ENCODE results near the gene SHBG.
A peak's percentile ranks its signal among the peaks of the same experiment; 100 is the strongest.
"Not testable (repeated sequence)": the region's sequence is repeated elsewhere in the genome, so short reads cannot be mapped to it uniquely, and the experiment has no call there.

SHBG gene

DNA sequence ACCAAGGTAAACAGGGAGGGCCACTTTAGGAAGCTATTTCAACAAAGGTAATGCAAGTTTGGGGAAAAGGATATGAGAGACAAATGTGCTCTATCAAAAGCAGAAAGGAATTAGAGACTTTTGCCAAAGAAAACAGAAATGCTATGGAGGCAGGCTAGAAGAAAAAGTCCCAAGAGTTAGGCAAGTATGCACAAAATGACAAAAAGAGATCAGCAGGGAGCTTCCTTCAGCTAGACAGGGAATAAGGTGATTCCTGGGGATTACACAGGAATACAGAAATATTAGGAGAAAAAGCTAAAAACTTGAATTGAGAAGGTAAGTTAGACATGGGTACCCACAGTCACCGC, 17.7 kb upstream of the SHBG start:
- H3K4me1 ChIP-seq (ENCODE audit: control insufficient read depth, insufficient read depth, low read length) = peaks cover 6% of the 10 kb centered on the region
- H3K4me3 ChIP-seq (ENCODE audit: insufficient read depth, low read depth, low read length) = no peak overlapping the region
- no peak overlapping the region for H3K27ac ChIP-seq (ENCODE audit: insufficient read depth, low read depth, low read length, poor library complexity, severe bottlenecking)
- H3K9me3 ChIP-seq (ENCODE audit: control insufficient read depth, low read length) = no peaks in the 10 kb centered on the region
- no peaks in the 10 kb centered on the region for H3K36me3 ChIP-seq (ENCODE audit: control insufficient read depth, insufficient read depth, low read length)
- no peaks in the 10 kb centered on the region for H3K27me3 ChIP-seq (ENCODE audit: control insufficient read depth, insufficient read depth, low read length, poor library complexity, severe bottlenecking)
- WGBS, 2 experiments = 97 to 98% methylated on average over 1 of the region's 1 CpG

DNA sequence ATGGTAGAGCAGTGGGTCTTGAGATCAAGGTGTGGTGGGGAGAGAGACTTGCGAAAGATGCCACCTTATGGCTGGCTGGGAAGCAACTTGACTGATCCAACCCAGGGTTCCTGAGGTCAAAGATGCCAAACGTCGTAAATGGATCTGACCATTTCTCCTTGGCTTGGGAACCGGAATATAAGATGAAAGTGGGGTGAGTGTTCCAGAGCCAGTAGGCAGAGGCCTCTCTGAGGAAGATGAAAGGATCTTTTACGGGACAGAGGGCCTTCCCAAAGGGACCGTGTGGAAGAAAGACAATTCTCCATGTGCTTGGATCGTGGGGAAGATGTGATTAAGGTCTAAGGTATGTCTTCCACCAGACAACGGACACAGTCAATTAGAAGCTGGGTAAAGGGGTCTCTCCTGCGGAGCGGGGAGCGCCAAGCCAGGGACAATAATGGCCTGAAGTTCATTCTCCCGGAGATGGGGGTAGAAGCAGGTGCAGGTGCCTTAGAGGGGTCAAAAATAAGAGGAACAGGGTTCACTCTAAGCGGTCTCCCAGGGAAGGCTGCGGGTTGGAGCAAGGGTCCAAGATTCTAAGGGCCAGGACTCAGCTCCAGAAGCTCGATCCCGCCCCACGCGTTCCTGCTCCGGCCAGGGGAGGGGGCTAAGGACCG, 16.0 kb upstream of the SHBG start:
- no peaks in the 10 kb centered on the region for H3K27me3 ChIP-seq (ENCODE audit: control insufficient read depth, insufficient read depth, low read length, poor library complexity, severe bottlenecking)
- WGBS, 2 experiments = 9 to 10% methylated on average over 20 of the region's 20 CpGs
- peaks cover 6% of the 10 kb centered on the region for H3K4me1 ChIP-seq (ENCODE audit: control insufficient read depth, insufficient read depth, low read length)
- H3K4me3 ChIP-seq (ENCODE audit: insufficient read depth, low read depth, low read length) = peak overlapping the region; percentile 53
- no peaks in the 10 kb centered on the region for H3K36me3 ChIP-seq (ENCODE audit: control insufficient read depth, insufficient read depth, low read length)
- no peaks in the 10 kb centered on the region for H3K9me3 ChIP-seq (ENCODE audit: control insufficient read depth, low read length)
- peak overlapping the region; percentile 72 for H3K27ac ChIP-seq (ENCODE audit: insufficient read depth, low read depth, low read length, poor library complexity, severe bottlenecking)

DNA sequence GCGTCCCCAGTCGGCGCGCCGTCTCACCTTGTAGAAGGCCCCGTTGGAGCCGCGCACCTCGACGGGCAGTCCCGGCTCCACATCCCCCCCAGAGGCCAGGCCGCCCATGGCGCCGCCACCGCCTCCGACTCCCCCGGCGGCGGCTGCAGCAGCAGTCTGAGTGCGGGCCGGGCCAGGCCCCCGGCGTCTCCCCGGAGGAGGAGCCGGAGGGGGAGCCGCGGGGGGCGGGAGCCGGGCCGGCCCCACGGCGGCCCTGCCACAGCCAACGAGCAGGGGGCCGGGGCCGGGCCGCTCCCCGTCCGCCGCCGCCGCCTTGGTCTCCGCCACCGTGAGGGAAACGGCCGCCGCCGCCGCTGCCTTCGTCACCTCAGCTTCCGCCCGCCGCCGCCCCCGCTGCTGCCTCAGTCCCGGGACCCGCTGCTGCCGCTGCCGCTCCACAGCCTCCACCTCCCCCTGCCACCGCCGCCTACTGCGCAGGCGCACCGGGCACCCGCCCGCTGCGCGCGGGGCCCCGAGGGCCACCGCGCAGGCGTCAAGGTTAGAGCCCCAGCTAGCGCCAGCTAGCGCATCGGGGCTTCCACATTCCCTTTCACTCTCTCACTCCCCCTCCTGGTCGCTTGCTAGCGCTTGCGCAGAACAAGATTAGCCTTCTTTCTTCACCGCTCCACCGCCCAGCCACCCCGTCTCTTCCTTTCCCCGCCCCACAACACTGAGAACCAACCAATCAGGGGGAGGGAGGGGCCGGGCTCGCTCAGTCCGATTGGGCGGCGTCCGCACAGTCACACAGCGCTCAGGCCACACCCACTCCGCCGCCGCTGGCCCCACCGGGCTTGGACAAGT, 15.3 kb upstream of the SHBG start, which contains the start of gene FXR2:
Gene FXR2 (minus strand): TSS at position 473 of the 840 bp plus-strand sequence. CDS start 365 bp downstream, at position 108.
- Histone ChIP-seq H3K9me3 (ENCODE audit: control insufficient read depth, low read length) (no peaks in the 10 kb centered on the region), H3K36me3 (ENCODE audit: control insufficient read depth, insufficient read depth, low read length) (no peaks in the 10 kb centered on the region), H3K4me1 (ENCODE audit: control insufficient read depth, insufficient read depth, low read length) (peaks cover 6% of the 10 kb centered on the region), H3K27ac (ENCODE audit: insufficient read depth, low read depth, low read length, poor library complexity, severe bottlenecking) (peak within 1 kb of the TSS; percentile 72), H3K4me3 (ENCODE audit: insufficient read depth, low read depth, low read length) (peak within 1 kb of the TSS; percentile 53), H3K27me3 (ENCODE audit: control insufficient read depth, insufficient read depth, low read length, poor library complexity, severe bottlenecking) (no peaks in the 10 kb centered on the region)
- WGBS, 2 experiments = 0% methylated on average over 93 of the region's 93 CpGs

DNA sequence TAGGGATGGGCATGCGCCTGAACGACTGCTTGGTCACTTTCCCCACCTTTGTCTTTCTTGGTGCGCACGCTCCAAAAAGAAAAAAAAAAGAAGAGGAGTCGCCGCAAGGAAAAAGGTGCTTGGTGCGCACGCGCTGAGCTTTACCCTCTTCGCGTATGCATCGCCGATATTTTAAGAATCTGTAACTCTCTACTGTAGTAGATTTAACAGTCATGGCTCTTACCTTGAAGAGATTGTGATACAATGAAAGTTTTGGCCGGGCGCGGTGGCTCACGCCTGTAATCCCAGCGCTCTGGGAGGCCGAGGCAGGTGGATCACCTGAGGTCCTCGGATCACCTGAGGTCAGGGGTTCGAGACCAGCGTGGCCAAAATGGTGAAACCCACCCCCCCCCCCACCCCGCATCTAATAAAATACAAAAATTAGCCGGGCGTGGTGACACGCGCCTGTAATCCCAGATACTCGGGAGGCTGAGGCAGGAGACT, 14.6 kb upstream of the SHBG start:
- no peaks in the 10 kb centered on the region for H3K36me3 ChIP-seq (ENCODE audit: control insufficient read depth, insufficient read depth, low read length)
- H3K27ac ChIP-seq (ENCODE audit: insufficient read depth, low read depth, low read length, poor library complexity, severe bottlenecking) = peak overlapping the region; percentile 58
- WGBS, 2 experiments = 19 to 21% methylated on average over 27 of the region's 28 CpGs
- peaks cover 6% of the 10 kb centered on the region for H3K4me1 ChIP-seq (ENCODE audit: control insufficient read depth, insufficient read depth, low read length)
- no peaks in the 10 kb centered on the region for H3K27me3 ChIP-seq (ENCODE audit: control insufficient read depth, insufficient read depth, low read length, poor library complexity, severe bottlenecking)
- peak overlapping the region; percentile 27 for H3K4me3 ChIP-seq (ENCODE audit: insufficient read depth, low read depth, low read length)
- H3K9me3 ChIP-seq (ENCODE audit: control insufficient read depth, low read length) = no peaks in the 10 kb centered on the region

DNA sequence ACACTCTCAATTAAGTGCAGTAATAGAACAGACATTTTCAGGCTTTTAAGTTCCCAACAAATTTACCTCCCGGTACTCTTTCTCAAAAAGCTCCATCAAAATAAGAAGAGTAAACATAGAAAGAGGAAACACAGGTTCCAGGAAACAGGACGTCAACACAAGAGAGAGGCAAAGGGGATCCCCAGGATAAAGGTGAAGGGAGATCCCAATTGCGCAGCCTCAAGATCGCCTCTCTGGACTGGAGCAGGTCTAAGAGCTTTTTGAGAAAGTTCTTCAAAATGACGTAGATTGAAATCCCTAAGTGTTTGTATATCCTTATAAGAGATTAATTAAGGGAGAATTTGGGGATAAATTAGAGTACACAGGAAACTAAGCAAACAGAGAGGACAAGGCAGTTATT, 11.3 kb upstream of the SHBG start:
- Histone ChIP-seq H3K4me3 (ENCODE audit: insufficient read depth, low read depth, low read length) (no peak overlapping the region), H3K4me1 (ENCODE audit: control insufficient read depth, insufficient read depth, low read length) (peaks cover under 1% of the 10 kb centered on the region), H3K27me3 (ENCODE audit: control insufficient read depth, insufficient read depth, low read length, poor library complexity, severe bottlenecking) (no peaks in the 10 kb centered on the region), H3K9me3 (ENCODE audit: control insufficient read depth, low read length) (no peaks in the 10 kb centered on the region), H3K27ac (ENCODE audit: insufficient read depth, low read depth, low read length, poor library complexity, severe bottlenecking) (no peak overlapping the region), H3K36me3 (ENCODE audit: control insufficient read depth, insufficient read depth, low read length) (no peaks in the 10 kb centered on the region)
- WGBS, 2 experiments = 92% methylated on average over 5 of the region's 5 CpGs

DNA sequence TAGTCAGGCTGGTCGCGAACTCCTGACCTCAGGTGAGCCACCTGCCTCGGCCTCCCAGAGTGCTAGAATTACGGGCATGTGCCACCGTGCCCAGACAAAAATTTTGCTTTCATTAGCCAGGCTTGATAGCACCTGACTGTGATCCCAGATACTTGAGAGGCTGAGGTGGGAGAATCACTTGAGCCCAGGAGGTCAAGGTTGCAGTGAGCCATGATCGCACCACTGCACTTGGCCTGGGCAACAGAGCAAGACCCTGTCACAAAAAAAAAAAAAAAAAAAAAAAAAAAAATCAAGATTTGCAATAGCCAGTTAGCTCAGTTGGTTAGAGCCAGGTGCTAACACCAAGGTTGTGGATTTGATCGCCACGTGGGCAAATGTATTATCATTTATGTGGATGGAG, 9.1 kb upstream of the SHBG start:
- H3K27me3 ChIP-seq (ENCODE audit: control insufficient read depth, insufficient read depth, low read length, poor library complexity, severe bottlenecking) = no peaks in the 10 kb centered on the region
- 94% methylated on average over 8 of the region's 8 CpGs for WGBS, 2 experiments

DNA sequence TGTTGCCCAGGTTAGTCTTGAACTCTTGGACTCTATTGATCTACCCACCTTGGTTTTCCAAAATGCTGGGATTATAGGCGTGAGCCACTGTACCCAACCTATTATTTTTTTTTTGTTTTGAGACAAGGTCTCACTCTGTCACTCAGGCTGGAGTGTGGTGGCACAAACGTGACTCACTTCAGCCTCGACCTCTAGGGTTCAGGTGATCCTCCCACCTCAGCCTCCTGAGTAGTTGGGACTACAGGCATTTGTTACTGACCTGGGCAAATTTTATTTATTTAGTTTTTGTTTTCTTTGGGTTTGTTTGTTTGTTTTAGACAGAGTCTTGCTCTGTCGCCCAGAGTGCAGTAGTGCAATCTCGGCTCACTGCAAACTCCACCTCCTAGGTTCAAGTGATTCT, 6.3 kb upstream of the SHBG start:
- peaks cover 7% of the 10 kb centered on the region for H3K4me1 ChIP-seq (ENCODE audit: control insufficient read depth, insufficient read depth, low read length)
- H3K27me3 ChIP-seq (ENCODE audit: control insufficient read depth, insufficient read depth, low read length, poor library complexity, severe bottlenecking) = no peaks in the 10 kb centered on the region
- no peak overlapping the region for H3K27ac ChIP-seq (ENCODE audit: insufficient read depth, low read depth, low read length, poor library complexity, severe bottlenecking)
- no peaks in the 10 kb centered on the region for H3K9me3 ChIP-seq (ENCODE audit: control insufficient read depth, low read length)
- no peaks in the 10 kb centered on the region for H3K36me3 ChIP-seq (ENCODE audit: control insufficient read depth, insufficient read depth, low read length)
- WGBS, 2 experiments = 89 to 90% methylated on average over 5 of the region's 5 CpGs
- no peak overlapping the region for H3K4me3 ChIP-seq (ENCODE audit: insufficient read depth, low read depth, low read length)

More for the DNA sequence above, 9.1 kb upstream of the SHBG start:
- Histone ChIP-seq H3K27ac (ENCODE audit: insufficient read depth, low read depth, low read length, poor library complexity, severe bottlenecking) (no peak overlapping the region), H3K4me3 (ENCODE audit: insufficient read depth, low read depth, low read length) (no peak overlapping the region), H3K36me3 (ENCODE audit: control insufficient read depth, insufficient read depth, low read length) (no peaks in the 10 kb centered on the region), H3K4me1 (ENCODE audit: control insufficient read depth, insufficient read depth, low read length) (no peaks in the 10 kb centered on the region), H3K9me3 (ENCODE audit: control insufficient read depth, low read length) (no peaks in the 10 kb centered on the region)

DNA sequence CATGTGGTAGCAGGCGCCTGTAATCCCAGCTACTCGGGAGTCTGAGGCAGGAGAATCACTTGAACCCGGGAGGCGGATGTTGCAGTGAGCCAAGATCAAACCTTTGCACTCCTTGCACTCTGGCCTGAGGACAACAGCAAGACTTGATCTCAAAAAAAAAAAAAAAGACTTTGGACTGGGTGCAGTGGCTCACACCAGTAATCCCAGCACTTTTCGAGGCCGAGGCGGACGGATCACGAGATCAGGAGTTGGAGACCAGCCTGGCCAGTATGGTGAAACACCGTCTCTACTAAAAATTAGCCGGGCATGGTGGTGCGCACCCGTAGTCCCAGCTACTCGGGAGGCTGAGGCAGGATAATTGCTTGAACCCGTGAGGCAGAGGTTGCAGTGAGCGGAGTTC, 4.2 kb upstream of the SHBG start:
- H3K9me3 ChIP-seq (ENCODE audit: control insufficient read depth, low read length); H3K36me3 ChIP-seq (ENCODE audit: control insufficient read depth, insufficient read depth, low read length); H3K27me3 ChIP-seq (ENCODE audit: control insufficient read depth, insufficient read depth, low read length, poor library complexity, severe bottlenecking); H3K27ac ChIP-seq (ENCODE audit: insufficient read depth, low read depth, low read length, poor library complexity, severe bottlenecking); H3K4me3 ChIP-seq (ENCODE audit: insufficient read depth, low read depth, low read length); H3K4me1 ChIP-seq (ENCODE audit: control insufficient read depth, insufficient read depth, low read length): not testable (repeated sequence)
- WGBS, 2 experiments = 96% methylated on average over 16 of the region's 16 CpGs

DNA sequence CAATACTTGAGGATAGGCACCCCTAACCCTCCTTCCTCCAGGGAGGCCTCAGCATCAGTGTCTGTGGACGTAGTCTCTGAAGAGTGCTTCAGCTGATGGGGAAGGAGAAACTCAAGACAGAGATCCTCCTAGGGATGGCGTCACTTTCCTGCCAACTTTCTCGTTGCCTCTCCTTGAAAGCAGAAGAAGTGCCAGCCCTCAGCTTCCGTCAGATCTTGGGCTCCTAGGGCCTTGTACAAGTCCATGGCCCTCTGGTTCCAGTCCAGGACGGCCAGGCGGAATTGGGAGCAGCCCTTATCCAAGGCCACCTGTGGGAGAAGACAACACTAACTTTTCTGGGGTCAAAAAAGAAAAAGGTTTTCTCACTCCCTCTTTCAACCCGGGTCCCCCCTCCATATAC, 3.6 kb upstream of the SHBG start:
- Histone ChIP-seq H3K27ac (ENCODE audit: insufficient read depth, low read depth, low read length, poor library complexity, severe bottlenecking) (no peak overlapping the region), H3K27me3 (ENCODE audit: control insufficient read depth, insufficient read depth, low read length, poor library complexity, severe bottlenecking) (no peaks in the 10 kb centered on the region), H3K36me3 (ENCODE audit: control insufficient read depth, insufficient read depth, low read length) (no peaks in the 10 kb centered on the region), H3K4me1 (ENCODE audit: control insufficient read depth, insufficient read depth, low read length) (peaks cover 7% of the 10 kb centered on the region), H3K9me3 (ENCODE audit: control insufficient read depth, low read length) (no peaks in the 10 kb centered on the region), H3K4me3 (ENCODE audit: insufficient read depth, low read depth, low read length) (peak overlapping the region; percentile 90)
- WGBS, 2 experiments = 91 to 93% methylated on average over 7 of the region's 7 CpGs

DNA sequence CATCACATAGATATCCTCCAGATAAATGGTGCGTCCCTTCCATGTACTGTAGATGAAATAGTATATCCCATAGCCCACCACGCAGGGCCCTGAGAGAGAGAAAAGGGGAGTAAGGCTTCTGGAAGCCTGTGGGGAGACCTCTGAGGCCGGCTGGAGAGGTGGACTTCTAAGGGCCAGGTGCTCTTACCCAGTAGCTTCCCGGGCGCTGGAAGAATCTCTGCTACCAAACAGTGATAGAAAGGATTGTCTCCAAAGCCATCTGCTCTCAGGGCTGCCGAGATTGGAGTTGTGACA, 3.0 kb upstream of the SHBG start:
- Histone ChIP-seq H3K36me3 (ENCODE audit: control insufficient read depth, insufficient read depth, low read length) (no peaks in the 10 kb centered on the region), H3K27me3 (ENCODE audit: control insufficient read depth, insufficient read depth, low read length, poor library complexity, severe bottlenecking) (no peaks in the 10 kb centered on the region), H3K27ac (ENCODE audit: insufficient read depth, low read depth, low read length, poor library complexity, severe bottlenecking) (peak overlapping the region; percentile 94), H3K4me1 (ENCODE audit: control insufficient read depth, insufficient read depth, low read length) (peaks cover 7% of the 10 kb centered on the region), H3K4me3 (ENCODE audit: insufficient read depth, low read depth, low read length) (peak overlapping the region; percentile 90), H3K9me3 (ENCODE audit: control insufficient read depth, low read length) (no peaks in the 10 kb centered on the region)
- 21 to 26% methylated on average over 6 of the region's 6 CpGs for WGBS, 2 experiments

All from ectodermal cell (in vitro differentiated cells).